Activated CD8-positive, alpha-beta T cell treated with anti-CD3 and anti-CD28 coated beads for 36 hours (primary cell): ENCODE measurements around the gene PLD4. TPM values are rescaled to one million over a fixed set of nuclear protein-coding genes. Genes with fewer than 3 reads are reported as not detected.
"Not testable (repeated sequence)": the region's sequence is repeated elsewhere in the genome, so short reads cannot be mapped to it uniquely, and the experiment has no call there.

Experiments used
- ATAC-seq: fragments of 200-7000 bp; cut with Tn5 transposase; one replicate; pipeline ENCODE4 v1.10.0; 2021; ENCODE audit warnings: mild to moderate bottlenecking, moderate library complexity
- CTCF ChIA-PET: fragments of 350-600 bp; sonication (Branson Sonifier 250); formaldehyde crosslinking; loops from one replicate; lab custom pipeline; 2021; ENCODE audit warnings: antibody characterized with exemption; lab: Charles Lee
- POLR2A ChIA-PET: fragments of 350-600 bp; sonication (Branson Sonifier 250); formaldehyde crosslinking; loops from one replicate; lab custom pipeline; 2021; ENCODE audit warnings: antibody characterized with exemption; lab: Charles Lee
- DNase-seq: peaks from one replicate; pipeline ENCODE4 v3.0.0-alpha.2; 2020
- H3K27ac Mint-ChIP-seq: one replicate; pipeline ENCODE4 v1.8.0; 2021; ENCODE audit warnings: mild to moderate bottlenecking, mixed read lengths
- H3K27me3 Mint-ChIP-seq: one replicate; pipeline ENCODE4 v1.8.0; 2021; ENCODE audit warnings: mixed read lengths
- H3K36me3 Mint-ChIP-seq: one replicate; pipeline ENCODE4 v1.8.0; 2021; ENCODE audit warnings: low read depth, mixed read lengths
- H3K4me1 Mint-ChIP-seq: one replicate; pipeline ENCODE4 v1.8.0; 2021; ENCODE audit warnings: low read depth, mixed read lengths
- H3K4me3 Mint-ChIP-seq: one replicate; pipeline ENCODE4 v1.8.0; 2021; ENCODE audit warnings: mild to moderate bottlenecking, moderate library complexity, mixed read lengths
- H3K9me3 Mint-ChIP-seq: one replicate; pipeline ENCODE4 v1.8.0; 2021; ENCODE audit warnings: mixed read lengths
- intact Hi-C: fragments of 100-400 bp; cut with micrococcal nuclease; formaldehyde crosslinking; loops from one replicate; pipeline ENCODE4 v1.10.0; 2022
- total RNA-seq, 2 experiments: library from RNA; stranded (reverse); gene quantifications; one replicate each; pipeline ENCODE4 v1.2.3, GENCODE V29; 2021
- TF ChIP-seq, protein P1 (sequence below): fragments of 200-600 bp; IDR thresholded peaks from one replicate; pipeline ENCODE4 v1.8.0; 2022; ENCODE audit warnings: antibody characterized with exemption, mild to moderate bottlenecking

Gene PLD4
- total RNA-seq, 2 experiments from 2014 or later = not detected

GRCh38 chr14:104941508-104942365 is 17.1 kb downstream of the PLD4 start:
- no peaks in the 10 kb centered on the region for H3K9me3 Mint-ChIP-seq
- intact Hi-C loops = no loop called here
- ChIA-PET POLR2A (no interaction called here), CTCF (no interaction called here)
- H3K27me3 Mint-ChIP-seq = no peaks in the 10 kb centered on the region
- ATAC-seq = no peak
- no peak overlapping the region for H3K4me3 Mint-ChIP-seq
- H3K27ac Mint-ChIP-seq = no peak overlapping the region
- DNase-seq = no peak
- TF ChIP-seq, protein P1, sequence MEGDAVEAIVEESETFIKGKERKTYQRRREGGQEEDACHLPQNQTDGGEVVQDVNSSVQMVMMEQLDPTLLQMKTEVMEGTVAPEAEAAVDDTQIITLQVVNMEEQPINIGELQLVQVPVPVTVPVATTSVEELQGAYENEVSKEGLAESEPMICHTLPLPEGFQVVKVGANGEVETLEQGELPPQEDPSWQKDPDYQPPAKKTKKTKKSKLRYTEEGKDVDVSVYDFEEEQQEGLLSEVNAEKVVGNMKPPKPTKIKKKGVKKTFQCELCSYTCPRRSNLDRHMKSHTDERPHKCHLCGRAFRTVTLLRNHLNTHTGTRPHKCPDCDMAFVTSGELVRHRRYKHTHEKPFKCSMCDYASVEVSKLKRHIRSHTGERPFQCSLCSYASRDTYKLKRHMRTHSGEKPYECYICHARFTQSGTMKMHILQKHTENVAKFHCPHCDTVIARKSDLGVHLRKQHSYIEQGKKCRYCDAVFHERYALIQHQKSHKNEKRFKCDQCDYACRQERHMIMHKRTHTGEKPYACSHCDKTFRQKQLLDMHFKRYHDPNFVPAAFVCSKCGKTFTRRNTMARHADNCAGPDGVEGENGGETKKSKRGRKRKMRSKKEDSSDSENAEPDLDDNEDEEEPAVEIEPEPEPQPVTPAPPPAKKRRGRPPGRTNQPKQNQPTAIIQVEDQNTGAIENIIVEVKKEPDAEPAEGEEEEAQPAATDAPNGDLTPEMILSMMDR = no peak
- H3K36me3 Mint-ChIP-seq = no peaks in the 10 kb centered on the region
- no peaks in the 10 kb centered on the region for H3K4me1 Mint-ChIP-seq

DNA sequence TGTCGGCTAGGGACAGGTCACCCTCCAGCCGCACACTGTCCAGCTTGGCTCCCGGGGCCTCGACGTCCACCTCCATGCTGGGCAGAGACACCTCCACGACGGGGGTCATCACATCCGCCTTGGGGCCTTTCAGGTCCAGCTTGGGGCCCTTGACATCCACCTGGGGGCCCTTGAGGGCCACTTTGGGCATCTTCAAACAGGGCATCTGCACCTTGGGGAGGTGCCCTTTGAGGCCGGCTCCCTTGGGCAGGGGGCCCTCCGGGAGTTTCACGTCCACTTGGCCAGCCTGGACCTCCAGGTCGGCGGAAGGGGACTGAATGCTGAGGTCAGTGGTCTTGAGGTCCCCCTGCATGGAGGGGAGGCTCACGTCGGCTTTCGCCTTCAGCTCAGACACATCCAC is 17.9 kb downstream of the PLD4 start:
- no peak for ATAC-seq
- intact Hi-C loops = no loop called here
- Mint-ChIP-seq H3K36me3 (no peaks in the 10 kb centered on the region), H3K4me1 (no peaks in the 10 kb centered on the region), H3K9me3 (no peaks in the 10 kb centered on the region), H3K27me3 (no peaks in the 10 kb centered on the region), H3K4me3 (no peak overlapping the region), H3K27ac (no peak overlapping the region)
- TF ChIP-seq, protein P1 = no peak
- ChIA-PET POLR2A (no interaction called here), CTCF (no interaction called here)
- DNase-seq = no peak

DNA sequence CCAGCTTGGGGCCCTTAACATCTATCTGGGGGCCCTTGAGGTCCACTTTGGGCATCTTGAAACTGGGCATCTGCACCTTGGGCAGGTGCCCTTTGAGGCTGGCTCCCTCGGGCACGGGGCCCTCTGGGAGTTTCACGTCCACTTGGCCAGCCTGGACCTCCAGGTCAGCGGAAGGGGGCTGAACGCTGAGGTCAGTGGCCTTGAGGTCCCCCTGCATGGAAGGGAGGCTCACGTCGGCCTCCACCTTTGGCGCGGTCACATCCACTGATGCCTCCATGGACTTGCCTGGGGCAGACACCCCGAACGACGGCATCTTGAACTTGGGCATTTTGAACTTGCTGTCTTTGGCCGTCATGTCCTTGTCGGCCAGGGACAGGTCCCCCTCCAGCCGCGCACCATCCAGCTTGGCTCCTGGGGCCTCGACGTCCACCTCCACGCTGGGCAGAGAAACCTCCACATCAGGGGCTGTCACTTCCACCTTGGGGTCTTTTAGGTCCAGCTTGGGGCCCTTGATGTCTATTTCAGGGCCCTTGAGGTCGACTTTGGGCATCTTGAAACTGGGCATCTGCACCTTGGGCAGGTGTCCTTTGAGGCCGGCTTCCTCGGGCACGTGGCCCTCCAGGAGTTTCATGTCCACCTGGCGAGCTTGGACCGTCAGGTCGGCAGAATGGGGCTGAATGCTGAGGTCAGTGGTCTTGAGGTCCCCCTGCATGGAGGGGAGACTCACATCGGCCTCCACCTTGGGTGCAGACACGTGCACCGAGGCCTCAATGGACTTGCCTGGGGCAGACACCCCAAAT is 18.7 kb downstream of the PLD4 start:
- H3K27me3 Mint-ChIP-seq, H3K27ac Mint-ChIP-seq, CTCF ChIA-PET, ATAC-seq, H3K9me3 Mint-ChIP-seq, DNase-seq, H3K36me3 Mint-ChIP-seq, H3K4me3 Mint-ChIP-seq, POLR2A ChIA-PET, intact Hi-C loops, H3K4me1 Mint-ChIP-seq: not testable (repeated sequence)

DNA sequence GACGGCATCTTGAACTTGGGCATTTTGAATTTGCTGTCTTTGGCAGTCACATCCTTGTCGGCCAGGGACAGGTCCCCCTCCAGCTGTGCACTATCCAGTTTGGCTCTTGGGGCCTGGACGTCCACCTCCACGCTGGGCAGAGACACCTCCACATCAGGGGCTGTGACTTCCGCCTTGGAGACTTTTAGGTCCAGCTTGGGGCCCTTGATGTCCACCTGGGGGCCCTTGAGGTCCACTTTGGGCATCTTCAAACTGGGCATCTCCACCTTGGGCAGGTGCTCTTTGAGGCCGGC is 19.3 kb downstream of the PLD4 start:
- CTCF ChIA-PET, H3K4me1 Mint-ChIP-seq, H3K27me3 Mint-ChIP-seq, H3K9me3 Mint-ChIP-seq, DNase-seq, ATAC-seq, POLR2A ChIA-PET, H3K27ac Mint-ChIP-seq, H3K36me3 Mint-ChIP-seq, intact Hi-C loops, H3K4me3 Mint-ChIP-seq: not testable (repeated sequence)

DNA sequence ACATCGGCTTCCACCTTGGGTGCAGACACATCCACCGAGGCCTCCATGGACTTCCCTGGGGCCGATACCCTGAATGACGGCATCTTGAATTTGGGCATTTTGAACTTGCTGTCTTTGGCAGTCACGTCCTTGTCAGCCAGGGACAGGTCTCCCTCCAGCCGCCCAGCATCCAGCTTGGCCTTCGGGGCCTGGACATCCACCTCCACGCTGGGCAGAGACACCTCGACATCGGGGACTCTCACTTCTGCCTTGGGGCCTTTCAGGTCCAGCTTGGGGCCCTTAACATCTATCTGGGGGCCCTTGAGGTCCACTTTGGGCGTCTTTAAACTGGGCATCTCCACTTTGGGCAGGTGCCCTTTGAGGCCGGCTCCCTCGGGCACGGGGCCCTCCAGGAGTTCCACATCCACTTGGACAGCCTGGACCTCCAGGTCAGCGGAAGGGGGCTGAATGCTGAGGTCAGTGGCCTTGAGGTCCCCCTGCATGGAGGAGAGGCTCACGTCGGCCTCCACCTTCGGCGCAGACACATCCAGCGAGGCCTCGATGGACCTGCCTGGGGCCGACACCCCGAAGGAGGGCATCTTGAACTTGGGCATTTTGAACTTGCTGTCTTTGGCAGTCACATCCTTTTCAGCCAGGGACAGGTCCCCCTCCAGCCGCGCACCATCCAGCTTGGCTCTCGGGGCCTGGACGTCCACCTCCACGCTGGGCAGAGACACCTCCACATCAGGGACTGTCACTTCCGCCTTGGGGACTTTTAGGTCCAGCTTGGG is 19.9 kb downstream of the PLD4 start:
- intact Hi-C loops, H3K27me3 Mint-ChIP-seq, H3K4me3 Mint-ChIP-seq, H3K4me1 Mint-ChIP-seq, H3K9me3 Mint-ChIP-seq, POLR2A ChIA-PET, H3K36me3 Mint-ChIP-seq, ATAC-seq, CTCF ChIA-PET, DNase-seq, H3K27ac Mint-ChIP-seq: not testable (repeated sequence)

- H3K36me3 Mint-ChIP-seq, H3K9me3 Mint-ChIP-seq, H3K27ac Mint-ChIP-seq, H3K27me3 Mint-ChIP-seq, CTCF ChIA-PET, ATAC-seq, H3K4me1 Mint-ChIP-seq, intact Hi-C loops, DNase-seq, POLR2A ChIA-PET, H3K4me3 Mint-ChIP-seq: not testable (repeated sequence)
Measured at GRCh38 chr14:104945266-104945665, 20.6 kb downstream of the PLD4 start.

- H3K4me3 Mint-ChIP-seq, intact Hi-C loops, ATAC-seq, H3K9me3 Mint-ChIP-seq, H3K27me3 Mint-ChIP-seq, H3K4me1 Mint-ChIP-seq, CTCF ChIA-PET, H3K36me3 Mint-ChIP-seq, DNase-seq, H3K27ac Mint-ChIP-seq: not testable (repeated sequence)
- POLR2A ChIA-PET = interaction anchor here (0.6 kb wide), 1 partner anchor 12 kb away, joined by 3 read pairs; no protein-coding TSS in a partner anchor
Measured at GRCh38 chr14:104945986-104946965, 21.6 kb downstream of the PLD4 start.

DNA sequence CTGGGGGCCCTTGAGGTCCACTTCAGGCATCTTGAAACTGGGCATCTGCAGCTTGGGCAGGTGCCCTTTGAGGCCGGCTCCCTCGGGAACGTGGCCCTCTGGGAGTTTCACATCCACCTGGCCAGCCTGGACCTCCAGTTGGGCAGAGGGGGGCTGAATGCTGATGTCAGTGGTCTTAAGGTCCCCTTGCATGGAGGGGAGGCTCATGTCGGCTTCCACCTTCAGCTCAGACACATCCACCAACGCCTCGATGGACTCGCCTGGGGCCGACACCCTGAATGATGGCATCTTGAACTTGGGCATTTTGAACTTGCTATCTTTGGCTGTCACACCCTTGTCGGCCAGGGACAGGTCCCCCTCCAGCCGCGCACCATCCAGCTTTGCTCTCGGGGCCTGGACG is 22.5 kb downstream of the PLD4 start:
- H3K27me3 Mint-ChIP-seq, H3K4me1 Mint-ChIP-seq, CTCF ChIA-PET, H3K36me3 Mint-ChIP-seq, POLR2A ChIA-PET, ATAC-seq, H3K27ac Mint-ChIP-seq, DNase-seq, H3K9me3 Mint-ChIP-seq, H3K4me3 Mint-ChIP-seq, intact Hi-C loops: not testable (repeated sequence)
